Measurements from ENCODE around the gene BBS5.
A peak's percentile ranks its signal among the peaks of the same experiment; 100 is the strongest.
"Not testable (repeated sequence)": the region's sequence is repeated elsewhere in the genome, so short reads cannot be mapped to it uniquely, and the experiment has no call there.

Gene BBS5

GRCh38 chr2:169479257-169480078 is at the start of gene BBS5:
Gene BBS5 (plus strand): TSS chr2:169479494. CDS start chr2:169479554, 60 bp downstream.
- DNase-seq (ENCODE audit: low read depth): peak; percentile 77

- not testable (repeated sequence) for DNase-seq (ENCODE audit: low read depth)
Measured at GRCh38 chr2:169431772-169432171, 47.5 kb upstream of the BBS5 start.

DNA sequence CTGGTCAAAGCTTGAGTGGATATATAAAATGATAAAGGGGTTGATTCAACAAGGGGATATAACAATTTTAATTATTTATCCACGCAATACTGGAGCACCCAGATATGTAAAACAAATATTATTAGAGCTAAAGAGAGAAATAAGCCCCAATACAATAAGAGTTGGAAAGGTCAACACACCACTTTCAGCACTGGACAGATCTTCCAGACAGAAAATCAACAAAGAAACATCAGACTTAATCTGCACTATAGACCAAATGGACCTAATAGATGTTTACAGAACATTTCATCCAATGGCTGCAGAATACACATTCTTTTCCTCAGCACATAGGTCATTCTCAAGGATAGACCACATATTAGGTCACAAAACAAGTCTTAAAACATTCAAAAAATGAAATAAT is 45.1 kb upstream of the BBS5 start:
- DNase-seq (ENCODE audit: low read depth): not testable (repeated sequence)

DNA sequence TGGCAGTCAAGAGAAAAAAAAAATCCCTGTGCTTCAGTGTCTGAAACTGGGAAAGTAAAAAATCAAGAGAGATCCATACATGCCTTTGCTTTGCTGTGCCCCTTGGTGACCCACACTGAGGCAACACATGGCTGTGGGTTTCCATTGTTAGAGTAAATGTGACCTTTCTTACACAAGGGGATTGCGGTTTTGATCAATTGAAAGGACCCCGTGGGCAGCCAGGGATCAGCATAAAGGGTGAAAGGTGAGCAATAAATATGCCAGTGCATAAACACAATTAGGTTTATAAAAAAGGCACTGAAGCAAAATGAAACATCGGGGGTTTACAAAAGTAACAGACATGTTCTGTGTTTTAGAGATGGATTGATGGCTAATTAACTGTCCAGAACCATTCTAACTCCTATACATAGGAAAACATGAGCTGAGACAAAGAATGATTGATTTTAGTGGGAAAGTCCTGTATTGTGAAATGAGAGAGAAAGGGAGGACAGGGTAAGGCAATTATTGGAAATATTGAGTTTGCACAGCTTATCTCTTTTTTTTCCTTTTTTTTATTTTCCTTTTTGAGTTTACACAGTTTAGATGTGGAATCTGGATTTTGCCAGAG is 40.7 kb upstream of the BBS5 start:
- DNase-seq (ENCODE audit: low read depth): no peak

DNA sequence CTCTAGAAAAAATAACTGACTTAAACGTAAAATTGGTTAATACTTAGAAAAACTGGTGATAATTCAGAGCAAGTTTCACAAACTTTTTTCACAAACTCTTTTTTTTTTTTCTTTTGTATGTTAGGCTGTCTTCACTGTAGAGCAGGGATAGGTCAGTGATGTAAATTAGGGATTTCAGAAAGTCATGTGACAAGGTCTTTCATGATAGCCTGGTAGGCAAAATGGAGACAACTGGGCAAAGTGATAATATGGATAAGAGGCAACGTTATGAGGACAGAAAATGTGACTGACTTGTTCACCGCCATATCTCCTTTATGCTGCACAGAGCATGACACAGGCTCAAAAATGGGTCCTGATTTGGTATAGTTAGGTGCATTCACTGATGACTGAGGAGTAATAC is 39.4 kb upstream of the BBS5 start:
- DNase-seq (ENCODE audit: low read depth): no peak

DNA sequence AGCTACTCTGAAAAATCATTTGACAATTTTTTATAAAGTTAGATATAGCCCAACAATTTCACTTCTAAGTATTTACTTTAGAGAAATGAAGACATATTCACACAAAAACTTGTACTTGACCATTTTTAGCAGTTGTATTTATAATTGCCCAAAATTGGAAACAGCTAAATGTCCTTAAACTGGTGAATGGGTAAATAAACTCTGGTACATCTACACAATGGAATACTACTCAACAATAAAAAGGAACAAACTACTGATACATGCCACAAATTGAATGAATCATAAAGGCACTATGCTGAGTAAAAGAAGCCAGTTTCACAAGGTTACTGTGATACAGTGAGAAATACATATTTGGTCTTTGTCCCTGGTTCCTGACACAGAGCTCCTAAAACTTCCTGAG is 32.8 kb upstream of the BBS5 start:
- DNase-seq (ENCODE audit: low read depth): no peak

GRCh38 chr2:169448316-169448715 is 31.0 kb upstream of the BBS5 start:
- no peak for DNase-seq (ENCODE audit: low read depth)

- DNase-seq (ENCODE audit: low read depth): no peak
Measured at GRCh38 chr2:169448865-169449264, 30.4 kb upstream of the BBS5 start.

GRCh38 chr2:169452080-169452479 is 27.2 kb upstream of the BBS5 start:
- peak; percentile 32 for DNase-seq (ENCODE audit: low read depth)

- DNase-seq (ENCODE audit: low read depth): not testable (repeated sequence)
Measured at GRCh38 chr2:169453044-169453443, 26.2 kb upstream of the BBS5 start.

DNA sequence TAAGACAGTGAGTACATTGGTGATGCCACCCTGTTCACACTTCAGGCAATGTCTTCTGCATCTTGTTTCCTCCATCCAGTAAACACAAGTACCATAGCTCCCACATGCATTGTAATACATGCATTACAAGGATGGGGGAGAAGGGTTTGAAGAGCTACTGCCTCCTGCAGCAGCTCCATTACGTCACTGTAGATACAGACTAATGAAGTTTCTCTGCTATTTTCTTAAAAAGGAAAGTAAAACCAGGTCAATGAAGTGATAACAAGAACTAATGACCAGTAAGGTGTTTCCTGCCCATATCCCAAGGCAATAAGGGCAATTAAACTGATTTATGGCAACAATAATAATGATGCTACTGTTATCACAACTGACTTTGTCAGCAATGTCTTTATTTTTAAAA is 18.2 kb upstream of the BBS5 start:
- DNase-seq (ENCODE audit: low read depth): no peak

- DNase-seq (ENCODE audit: low read depth): peak; percentile 83
Measured at GRCh38 chr2:169462896-169463695, 16.2 kb upstream of the BBS5 start.

- no peak for DNase-seq (ENCODE audit: low read depth)
Measured at GRCh38 chr2:169464466-169464865, 14.8 kb upstream of the BBS5 start.

- no peak for DNase-seq (ENCODE audit: low read depth)
Measured at GRCh38 chr2:169464882-169465281, 14.4 kb upstream of the BBS5 start.

DNA sequence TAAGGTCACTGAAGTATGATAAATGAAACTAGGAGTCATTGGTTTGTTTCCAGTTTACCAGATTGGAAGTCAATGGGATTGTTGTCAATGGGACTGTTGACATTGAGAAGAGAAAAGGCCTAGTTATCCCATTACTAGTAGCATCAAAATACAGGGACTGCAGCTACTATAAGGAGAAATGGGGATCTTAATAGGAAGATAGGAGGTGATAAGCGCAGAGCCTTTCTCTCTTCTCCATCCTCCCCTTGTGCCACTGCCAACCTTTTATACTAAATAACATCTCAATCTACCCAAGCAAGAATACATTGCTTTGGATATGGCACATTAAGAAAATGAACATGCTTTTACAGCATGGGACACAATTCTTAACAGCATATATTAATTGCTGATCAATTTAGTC is 10.5 kb upstream of the BBS5 start:
- DNase-seq (ENCODE audit: low read depth): no peak

- DNase-seq (ENCODE audit: low read depth): no peak
Measured at GRCh38 chr2:169469952-169470572, 9.2 kb upstream of the BBS5 start.

GRCh38 chr2:169472249-169472648 is 7.0 kb upstream of the BBS5 start:
- DNase-seq (ENCODE audit: low read depth): no peak

DNA sequence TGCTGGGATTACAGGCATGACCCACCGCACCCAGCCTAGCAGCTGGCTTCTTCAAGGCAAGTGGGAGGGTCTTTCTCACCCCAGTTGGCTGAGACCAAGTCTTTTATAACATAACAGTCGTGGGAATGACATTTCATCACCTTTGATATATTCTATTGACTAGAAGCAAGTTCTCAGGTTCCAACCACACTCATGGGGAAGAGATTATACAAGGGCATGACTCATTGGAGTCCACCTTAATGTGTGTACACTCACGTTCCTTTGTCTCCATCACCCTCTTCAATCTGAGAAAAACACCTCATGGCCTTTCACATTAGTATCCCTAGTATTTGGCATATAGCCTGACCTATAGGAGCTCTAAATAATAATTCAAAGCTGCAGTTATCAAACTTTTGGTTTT is 2.8 kb upstream of the BBS5 start:
- no peak for DNase-seq (ENCODE audit: low read depth)

GRCh38 chr2:169478339-169478738 is 955 bp upstream of the BBS5 start:
- no peak for DNase-seq (ENCODE audit: low read depth)

GRCh38 chr2:169478745-169479256 is 493 bp upstream of the BBS5 start:
- DNase-seq (ENCODE audit: low read depth): no peak

DNA sequence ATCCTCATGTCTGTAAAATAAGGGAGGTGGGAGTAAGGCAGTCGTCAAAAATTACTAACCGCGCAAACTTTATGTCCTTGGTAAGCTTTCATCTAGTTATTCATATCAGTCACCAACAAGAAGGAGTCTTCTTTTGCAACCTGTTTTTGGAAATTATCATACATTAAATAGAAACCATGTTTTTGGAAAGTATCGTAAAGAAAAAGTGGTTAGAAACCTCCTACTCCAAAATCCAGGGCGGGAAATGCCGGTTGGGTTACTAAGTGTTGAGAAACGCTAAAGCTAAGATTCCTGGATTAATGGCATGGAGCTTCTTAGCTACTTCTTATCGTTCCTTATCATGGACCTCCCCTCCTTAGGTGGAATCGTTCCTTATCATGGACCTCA is 778 bp downstream of the BBS5 start:
- no peak for DNase-seq (ENCODE audit: low read depth)

GRCh38 chr2:169485650-169486138 is 6.4 kb downstream of the BBS5 start:
- no peak for DNase-seq (ENCODE audit: low read depth)

Measured in stromal cell of bone marrow (primary cell).